Measurements from ENCODE around the gene ANAPC2. TPM values are rescaled to one million over a fixed set of nuclear protein-coding genes. Genes with fewer than 3 reads are reported as not detected.

The ANAPC2 gene
- total RNA-seq, 1 donor = 25.7 TPM

GRCh38 chr9:137229903-137230704 is 41.7 kb upstream of the ANAPC2 start:
- no peak for TF ChIP-seq CTCF (IDR thresholded peaks at IDR 0.05; ENCODE audit: insufficient read depth, low read length)
- no peak for DNase-seq (ENCODE audit: low read depth)
- no peak overlapping the region for H3K4me3 ChIP-seq (ENCODE audit: low read depth, low read length)

- DNase-seq (ENCODE audit: low read depth) = no peak
- no peak for TF ChIP-seq CTCF (IDR thresholded peaks at IDR 0.05; ENCODE audit: insufficient read depth, low read length)
- no peak overlapping the region for H3K4me3 ChIP-seq (ENCODE audit: low read depth, low read length)
Observed at GRCh38 chr9:137228968-137229896, 40.9 kb upstream of the ANAPC2 start.

- H3K4me3 ChIP-seq (ENCODE audit: low read depth, low read length) = no peak overlapping the region
- DNase-seq (ENCODE audit: low read depth) = no peak
- TF ChIP-seq CTCF (IDR thresholded peaks at IDR 0.05; ENCODE audit: insufficient read depth, low read length) = no peak
Observed at GRCh38 chr9:137228506-137228967, 40.2 kb upstream of the ANAPC2 start.

- DNase-seq (ENCODE audit: low read depth) = no peak
- H3K4me3 ChIP-seq (ENCODE audit: low read depth, low read length) = no peak overlapping the region
- TF ChIP-seq CTCF (IDR thresholded peaks at IDR 0.05; ENCODE audit: insufficient read depth, low read length) = no peak
Observed at GRCh38 chr9:137227853-137228505, 39.6 kb upstream of the ANAPC2 start.

- H3K4me3 ChIP-seq (ENCODE audit: low read depth, low read length) = no peak within 1 kb of the TSS
- DNase-seq (ENCODE audit: low read depth) = peak; percentile 69
- TF ChIP-seq CTCF (IDR thresholded peaks at IDR 0.05; ENCODE audit: insufficient read depth, low read length) = peak; percentile 89
Observed at GRCh38 chr9:137227054-137227852, 38.9 kb upstream of the ANAPC2 start, which contains the start of gene RNF224. Gene RNF224 (plus strand): TSS chr9:137227502. CDS start chr9:137228336, 834 bp downstream.

Measured in fibroblast of the aortic adventitia (primary cell).